Ovary (tissue), 3 donors: ENCODE data around the gene PIK3R5.

Source experiments
- EP300 ChIP-seq: sonication (generic); formaldehyde crosslinking; IDR thresholded peaks from one replicate; pipeline ENCODE4 v1.6.1; 2017; ENCODE audit warnings: antibody characterized with exemption
- POLR2A ChIP-seq: fragments of 450-650 bp; IDR thresholded peaks from one replicate; pipeline ENCODE4 v1.6.1; 2017; ENCODE audit warnings: antibody characterized with exemption, mild to moderate bottlenecking, moderate library complexity
- TF ChIP-seq, protein P1 (sequence below), 3 donors: fragments of 450-650 bp in 2 of 3; fragments of 200-600 bp in 1 of 3; IDR thresholded peaks; one replicate each; pipeline versions ENCODE4 v1.5.1 to v1.8.0; 2016 to 2022; ENCODE audit warnings: antibody characterized with exemption in 3 of 3, mild to moderate bottlenecking in 1 of 3
- donor health status: DM: no; HTN: no; CAD: no.

DNA sequence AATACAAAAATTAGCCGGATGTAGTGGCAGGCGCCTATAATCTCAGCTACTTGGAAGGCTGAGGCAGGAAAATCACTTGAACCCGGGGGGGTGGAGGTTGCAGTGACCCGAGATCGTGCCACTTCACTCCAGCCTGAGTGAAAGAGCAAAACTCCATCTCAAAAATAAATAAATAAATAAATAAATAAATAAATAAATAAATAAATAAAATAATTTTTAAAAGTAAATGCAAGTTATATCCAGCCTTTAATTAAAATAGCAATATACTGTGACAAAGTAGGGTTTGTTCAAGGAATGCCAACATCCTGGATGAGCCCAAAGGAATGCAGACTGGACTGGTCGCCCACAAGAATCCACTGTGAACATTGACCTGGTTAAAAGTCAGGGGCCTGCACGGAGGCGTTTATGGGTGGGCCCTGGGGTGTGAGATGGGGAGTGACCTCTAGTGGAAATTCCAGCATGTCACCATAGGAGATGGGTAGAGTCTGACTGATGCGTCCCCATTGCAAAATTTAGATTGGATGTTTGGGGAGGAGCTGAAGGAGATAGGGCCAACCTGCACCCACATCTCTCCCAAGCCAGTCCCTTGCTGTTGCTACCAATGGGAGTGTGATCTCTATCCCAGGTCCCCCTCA, 9.7 kb upstream of the PIK3R5 start:
- TF ChIP-seq, protein P1, sequence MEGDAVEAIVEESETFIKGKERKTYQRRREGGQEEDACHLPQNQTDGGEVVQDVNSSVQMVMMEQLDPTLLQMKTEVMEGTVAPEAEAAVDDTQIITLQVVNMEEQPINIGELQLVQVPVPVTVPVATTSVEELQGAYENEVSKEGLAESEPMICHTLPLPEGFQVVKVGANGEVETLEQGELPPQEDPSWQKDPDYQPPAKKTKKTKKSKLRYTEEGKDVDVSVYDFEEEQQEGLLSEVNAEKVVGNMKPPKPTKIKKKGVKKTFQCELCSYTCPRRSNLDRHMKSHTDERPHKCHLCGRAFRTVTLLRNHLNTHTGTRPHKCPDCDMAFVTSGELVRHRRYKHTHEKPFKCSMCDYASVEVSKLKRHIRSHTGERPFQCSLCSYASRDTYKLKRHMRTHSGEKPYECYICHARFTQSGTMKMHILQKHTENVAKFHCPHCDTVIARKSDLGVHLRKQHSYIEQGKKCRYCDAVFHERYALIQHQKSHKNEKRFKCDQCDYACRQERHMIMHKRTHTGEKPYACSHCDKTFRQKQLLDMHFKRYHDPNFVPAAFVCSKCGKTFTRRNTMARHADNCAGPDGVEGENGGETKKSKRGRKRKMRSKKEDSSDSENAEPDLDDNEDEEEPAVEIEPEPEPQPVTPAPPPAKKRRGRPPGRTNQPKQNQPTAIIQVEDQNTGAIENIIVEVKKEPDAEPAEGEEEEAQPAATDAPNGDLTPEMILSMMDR (IDR thresholded peaks at IDR 0.05) = no peak
- TF ChIP-seq EP300 (no peak), POLR2A (no peak)
